Nephron progenitor cell (in vitro differentiated cells): ENCODE measurements around the gene PLCB4.

Experiments
- DNase-seq: peaks from one replicate; pipeline ENCODE4 v3.0.0; 2021
- H3K27ac Mint-ChIP-seq: 2 replicates; pipeline ENCODE4 v1.8.0; 2021; ENCODE audit warnings: mild to moderate bottlenecking, moderate library complexity, mixed read lengths
- H3K27me3 Mint-ChIP-seq: 2 replicates; pipeline ENCODE4 v1.8.0; 2021; ENCODE audit warnings: mild to moderate bottlenecking, low read depth, mixed read lengths; ENCODE audit not compliant: poor library complexity
- H3K36me3 Mint-ChIP-seq: 2 replicates; pipeline ENCODE4 v1.8.0; 2021; ENCODE audit warnings: low read depth, mixed read lengths
- H3K4me1 Mint-ChIP-seq: 2 replicates; pipeline ENCODE4 v1.8.0; 2021; ENCODE audit warnings: mixed read lengths
- H3K4me3 Mint-ChIP-seq: 2 replicates; pipeline ENCODE4 v1.8.0; 2021; ENCODE audit warnings: mild to moderate bottlenecking, moderate library complexity, mixed read lengths
- H3K9me3 Mint-ChIP-seq: 2 replicates; pipeline ENCODE4 v1.8.0; 2021; ENCODE audit warnings: mild to moderate bottlenecking, moderate library complexity, mixed read lengths
- CTCF ChIP-seq: fragments of 200-600 bp; sonication (generic); IDR thresholded peaks from 2 replicates; pipeline ENCODE4 v1.5.0; 2021; ENCODE audit warnings: antibody characterized with exemption

The PLCB4 gene

GRCh38 chr20:9523636-9524035 lies 454.7 kb downstream of the PLCB4 start:
- Mint-ChIP-seq H3K27me3 (peaks cover 21% of the 10 kb centered on the region), H3K4me1 (peaks cover 2% of the 10 kb centered on the region), H3K27ac (no peak overlapping the region), H3K36me3 (no peaks in the 10 kb centered on the region), H3K9me3 (no peaks in the 10 kb centered on the region), H3K4me3 (no peak overlapping the region)
- no peak for TF ChIP-seq CTCF
- no peak for DNase-seq
